Prostate gland (tissue), 2 donors: ENCODE results near the gene CFAP100.

Experiments used
- POLR2A ChIP-seq: fragments of 450-650 bp; IDR thresholded peaks from one replicate; pipeline ENCODE4 v1.6.1; 2016; ENCODE audit warnings: antibody characterized with exemption, mild to moderate bottlenecking
- TF ChIP-seq, protein P1 (sequence below), 4 experiments: fragments of 200-600 bp in 2 of 4; fragments of 450-650 bp in 2 of 4; sonication (generic) in 2 of 4; IDR thresholded peaks; 1 replicate in 3 of 4; 2 replicates in 1 of 4; pipeline ENCODE4 v1.5.1; 2016 to 2019; ENCODE audit warnings: antibody characterized with exemption in 4 of 4, mild to moderate bottlenecking in 2 of 4, moderate library complexity in 2 of 4

GRCh38 chr3:126378341-126378751 lies 16.4 kb upstream of the CFAP100 start:
- TF ChIP-seq, protein P1, sequence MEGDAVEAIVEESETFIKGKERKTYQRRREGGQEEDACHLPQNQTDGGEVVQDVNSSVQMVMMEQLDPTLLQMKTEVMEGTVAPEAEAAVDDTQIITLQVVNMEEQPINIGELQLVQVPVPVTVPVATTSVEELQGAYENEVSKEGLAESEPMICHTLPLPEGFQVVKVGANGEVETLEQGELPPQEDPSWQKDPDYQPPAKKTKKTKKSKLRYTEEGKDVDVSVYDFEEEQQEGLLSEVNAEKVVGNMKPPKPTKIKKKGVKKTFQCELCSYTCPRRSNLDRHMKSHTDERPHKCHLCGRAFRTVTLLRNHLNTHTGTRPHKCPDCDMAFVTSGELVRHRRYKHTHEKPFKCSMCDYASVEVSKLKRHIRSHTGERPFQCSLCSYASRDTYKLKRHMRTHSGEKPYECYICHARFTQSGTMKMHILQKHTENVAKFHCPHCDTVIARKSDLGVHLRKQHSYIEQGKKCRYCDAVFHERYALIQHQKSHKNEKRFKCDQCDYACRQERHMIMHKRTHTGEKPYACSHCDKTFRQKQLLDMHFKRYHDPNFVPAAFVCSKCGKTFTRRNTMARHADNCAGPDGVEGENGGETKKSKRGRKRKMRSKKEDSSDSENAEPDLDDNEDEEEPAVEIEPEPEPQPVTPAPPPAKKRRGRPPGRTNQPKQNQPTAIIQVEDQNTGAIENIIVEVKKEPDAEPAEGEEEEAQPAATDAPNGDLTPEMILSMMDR (IDR thresholded peaks at IDR 0.05), result no peak
- no peak for TF ChIP-seq POLR2A
